22Rv1 (cell line): ENCODE measurements around the gene ROR1.

Experiments
- H3K27ac ChIP-seq: fragments of 450-650 bp; 2 replicates; pipeline ENCODE4 v1.5.1; 2017
- CTCF ChIP-seq: fragments of 450-650 bp; IDR thresholded peaks from 2 replicates; pipeline ENCODE4 v1.5.1; 2017; ENCODE audit warnings: mild to moderate bottlenecking
- ZFX ChIP-seq: fragments of 450-650 bp; IDR thresholded peaks from 2 replicates; pipeline ENCODE4 v1.6.1; 2017; ENCODE audit warnings: antibody characterized with exemption, borderline replicate concordance

Gene ROR1

GRCh38 chr1:63867429-63868176 is 93.8 kb downstream of the ROR1 start:
- no peak overlapping the region for H3K27ac ChIP-seq
- no peak for TF ChIP-seq ZFX
- TF ChIP-seq CTCF: no peak

- no peak overlapping the region for H3K27ac ChIP-seq
- TF ChIP-seq CTCF: no peak
Observed at GRCh38 chr1:63868268-63868781, 94.5 kb downstream of the ROR1 start.

GRCh38 chr1:63870152-63870551 is 96.3 kb downstream of the ROR1 start:
- no peak overlapping the region for H3K27ac ChIP-seq
- no peak for TF ChIP-seq ZFX
- no peak for TF ChIP-seq CTCF

- H3K27ac ChIP-seq: no peak overlapping the region
- TF ChIP-seq CTCF (no peak), ZFX (no peak)
Observed at GRCh38 chr1:63871463-63871862, 97.6 kb downstream of the ROR1 start.

- no peak overlapping the region for H3K27ac ChIP-seq
Observed at GRCh38 chr1:63873751-63874150, 99.9 kb downstream of the ROR1 start.

GRCh38 chr1:63874278-63874880 is 100.6 kb downstream of the ROR1 start:
- H3K27ac ChIP-seq: no peak overlapping the region
- no peak for TF ChIP-seq CTCF
- no peak for TF ChIP-seq ZFX

More at GRCh38 chr1:63873751-63874150, 99.9 kb downstream of the ROR1 start:
- TF ChIP-seq ZFX (no peak), CTCF (no peak)

- no peak overlapping the region for H3K27ac ChIP-seq
- no peak for TF ChIP-seq CTCF
- TF ChIP-seq ZFX: no peak
Observed at GRCh38 chr1:63875636-63876035, 101.8 kb downstream of the ROR1 start.
